ENCODE measurements around the gene AP4B1. TPM values are rescaled to one million over a fixed set of nuclear protein-coding genes. Genes with fewer than 3 reads are reported as not detected.

Gene AP4B1
- total RNA-seq, 1 experiment from 2014 or later, result 11.1 TPM

GRCh38 chr1:113860891-113861290 is 43.7 kb downstream of the AP4B1 start:
- BruUV-seq (replicated peaks), result no TSS peak
- no peak for DNase-seq (ENCODE audit: low read depth, low spot score)
- H3K27me3 ChIP-seq (ENCODE audit: insufficient read depth, low read length), result no peaks in the 10 kb centered on the region
- POLR2A ChIA-PET, result no interaction called here
- no peaks in the 10 kb centered on the region for H3K79me2 ChIP-seq (ENCODE audit: insufficient read depth, low read length)
- ATAC-seq, result no peak
- no peak overlapping the region for H3K27ac ChIP-seq (ENCODE audit: low read depth, low read length)
- no peak overlapping the region for H3K4me2 ChIP-seq (ENCODE audit: low read length)
- H2AFZ ChIP-seq (ENCODE audit: low read depth, low read length, poor library complexity, severe bottlenecking), result no peak overlapping the region
- RAD21 ChIA-PET (ENCODE audit: low non-redundant PET in 1 of 2, low total read pairs in 2 of 2, uncharacterized antibody in 2 of 2, unreplicated experiment in 2 of 2), result no interaction called here
- no peak overlapping the region for H3K9ac ChIP-seq (ENCODE audit: low read length)
- H3K4me1 ChIP-seq (ENCODE audit: control insufficient read depth in 1 of 2, insufficient read depth in 2 of 2, low read length in 2 of 2), result peaks cover 0 to 6% of the 10 kb centered on the region in 2 experiments; a peak in 1 of 4 replicates
- intact Hi-C loops (cut with micrococcal nuclease), result no loop called here
- no peak for TF ChIP-seq TCF7L2 (IDR thresholded peaks at IDR 0.05; ENCODE audit: borderline replicate concordance, extremely low read depth, insufficient read depth, insufficient read length)
- TF ChIP-seq EGR1 (IDR thresholded peaks at IDR 0.05; ENCODE audit: low read depth), result no peak
- TF ChIP-seq EZH2 (IDR thresholded peaks at IDR 0.05), result no peak
- no peak for TF ChIP-seq CBX3 (IDR thresholded peaks at IDR 0.05; ENCODE audit: low read depth)
- TF ChIP-seq SRF (IDR thresholded peaks at IDR 0.05; ENCODE audit: low read depth), result no peak
- no peak for TF ChIP-seq POLR2AphosphoS5 (IDR thresholded peaks at IDR 0.05; ENCODE audit: low read depth, low read length)
- TF ChIP-seq REST (IDR thresholded peaks at IDR 0.05; ENCODE audit: low read depth), result no peak
- no peak for TF ChIP-seq ZBTB33 (IDR thresholded peaks at IDR 0.05; ENCODE audit: extremely low read depth, insufficient replicate concordance, low read length)
- no peak for TF ChIP-seq SIN3A (IDR thresholded peaks at IDR 0.05; ENCODE audit: low read depth)
- no peak for TF ChIP-seq ATF3 (IDR thresholded peaks at IDR 0.05)
- TF ChIP-seq POLR2A (IDR thresholded peaks at IDR 0.05; ENCODE audit: borderline replicate concordance, extremely low read depth, insufficient read depth, insufficient read length), result no peak
- TF ChIP-seq CTCF (IDR thresholded peaks at IDR 0.05 in 2 of 3, conservative IDR thresholded peaks at IDR 0.05 in 1 of 3; ENCODE audit: borderline replicate concordance in 1 of 3, insufficient read depth in 1 of 3, low read depth in 2 of 3, low read length in 2 of 3), result no peak
- no peak for TF ChIP-seq SP1 (IDR thresholded peaks at IDR 0.05; ENCODE audit: low read depth)
- TF ChIP-seq FOSL1 (IDR thresholded peaks at IDR 0.05; ENCODE audit: low read depth), result no peak
- TF ChIP-seq ELF1 (IDR thresholded peaks at IDR 0.05; ENCODE audit: borderline replicate concordance, low read depth), result no peak
- no peak for TF ChIP-seq RAD21 (IDR thresholded peaks at IDR 0.05; ENCODE audit: low read depth)
- TF ChIP-seq ZFX (IDR thresholded peaks at IDR 0.05), result no peak
- no peak for TF ChIP-seq MAX (IDR thresholded peaks at IDR 0.05)
- H3K9me3 ChIP-seq (ENCODE audit: control insufficient read depth in 1 of 2, insufficient read depth in 1 of 2, low read depth in 1 of 2, low read length in 2 of 2), result no peaks in the 10 kb centered on the region
- H3K36me3 ChIP-seq (ENCODE audit: control insufficient read depth in 1 of 2, insufficient read depth in 2 of 2, low read length in 2 of 2), result no peaks in the 10 kb centered on the region
- CTCF ChIA-PET, result no interaction called here
- no peaks in the 10 kb centered on the region for H4K20me1 ChIP-seq (ENCODE audit: insufficient read depth)
- H3K4me3 ChIP-seq (replicated peaks in 1 of 2; ENCODE audit: low read depth in 1 of 2, low read length in 2 of 2), result no peak overlapping the region
- H3K9me2 ChIP-seq (ENCODE audit: insufficient read depth), result no peaks in the 10 kb centered on the region
